Colonic mucosa (tissue), 4 donors: ENCODE results near the gene KCNK17. TPM values are rescaled to one million over a fixed set of nuclear protein-coding genes. Genes with fewer than 3 reads are reported as not detected.

ENCODE experiments used
- DNase-seq: peaks from one replicate; pipeline ENCODE4 v3.0.0-alpha.2; 2020
- H3K27ac ChIP-seq: fragments of 200-600 bp; one replicate; pipeline ENCODE4 v1.8.0; 2021
- H3K27me3 ChIP-seq: fragments of 200-600 bp; one replicate; pipeline ENCODE4 v1.8.0; 2021
- H3K36me3 ChIP-seq: fragments of 200-600 bp; one replicate; pipeline ENCODE4 v1.8.0; 2021
- H3K4me1 ChIP-seq: fragments of 200-600 bp; one replicate; pipeline ENCODE4 v1.8.0; 2021; ENCODE audit warnings: mild to moderate bottlenecking
- H3K4me3 ChIP-seq: fragments of 200-600 bp; one replicate; pipeline ENCODE4 v1.8.0; 2021
- H3K9ac ChIP-seq, 2 donors: one replicate each; pipeline ENCODE4 v1.7.0; 2013; ENCODE audit warnings: control low read depth in 2 of 2, low read depth in 2 of 2, low read length in 2 of 2
- H3K9me3 ChIP-seq: fragments of 200-600 bp; one replicate; pipeline ENCODE4 v1.8.0; 2021
- CTCF ChIP-seq: fragments of 200-600 bp; IDR thresholded peaks from one replicate; pipeline ENCODE4 v1.8.0; 2022; ENCODE audit warnings: antibody characterized with exemption, mild to moderate bottlenecking
- intact Hi-C: fragments of 100-400 bp; cut with DNase I; formaldehyde crosslinking; loops from one replicate; pipeline ENCODE4 v1.14.1; 2022
- total RNA-seq, 2 donors: library from RNA; stranded (reverse); fragmentation: NEBNext Ultra II Directional in 1 of 2; extraction: Animal tissue kit (Norgen Biotek cat#: 25700) in 1 of 2; gene quantifications; one replicate each; pipeline ENCODE4 v1.2.1, GENCODE V29; 2021
- donor health status: healthy.
- donor health status: DM: no; HTN: no; CAD: no.
- donor health status: DM: no; HTN: no; CAD: no.

The KCNK17 gene
- total RNA-seq, 2 donors from 2014 or later = not detected

DNA sequence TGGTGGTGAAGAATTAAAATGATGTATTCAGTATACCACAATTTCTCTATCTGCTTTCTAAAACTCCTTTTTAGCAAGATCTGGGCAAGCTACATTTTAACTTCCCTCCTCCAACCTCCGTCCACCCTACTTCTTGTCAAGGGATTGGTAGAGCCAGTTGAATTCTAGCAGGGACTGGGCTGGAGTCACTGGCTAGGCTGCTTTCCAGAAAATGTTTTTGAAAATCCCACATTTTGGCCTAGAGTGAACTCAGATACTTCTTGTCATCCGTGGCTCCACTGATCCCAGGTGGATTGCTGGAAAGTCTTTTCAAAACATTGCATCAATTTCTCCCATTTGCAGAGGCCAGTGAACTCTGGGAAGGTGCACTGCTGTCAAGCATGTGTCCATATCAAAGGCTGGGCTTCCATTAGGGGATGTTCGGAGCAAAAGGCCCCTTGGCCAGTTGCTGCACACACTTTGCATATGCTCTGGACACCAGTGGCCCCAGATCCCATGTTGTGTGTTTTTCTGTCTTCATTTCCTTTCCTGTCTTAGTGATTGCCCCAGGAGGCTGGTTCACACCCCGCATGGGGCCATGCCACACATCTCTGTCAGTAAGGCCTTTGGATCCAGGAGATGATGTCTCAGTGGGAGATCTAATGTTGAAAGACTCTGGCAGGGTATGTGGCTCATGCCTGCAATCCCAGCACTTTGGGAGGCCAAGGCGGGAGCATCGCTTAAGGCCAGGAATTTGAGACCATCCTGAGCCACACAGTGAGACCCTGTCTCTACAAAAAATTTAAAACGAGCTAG, 19.6 kb upstream of the KCNK17 start:
- intact Hi-C loops = no loop called here
- no peak overlapping the region for H3K9ac ChIP-seq

DNA sequence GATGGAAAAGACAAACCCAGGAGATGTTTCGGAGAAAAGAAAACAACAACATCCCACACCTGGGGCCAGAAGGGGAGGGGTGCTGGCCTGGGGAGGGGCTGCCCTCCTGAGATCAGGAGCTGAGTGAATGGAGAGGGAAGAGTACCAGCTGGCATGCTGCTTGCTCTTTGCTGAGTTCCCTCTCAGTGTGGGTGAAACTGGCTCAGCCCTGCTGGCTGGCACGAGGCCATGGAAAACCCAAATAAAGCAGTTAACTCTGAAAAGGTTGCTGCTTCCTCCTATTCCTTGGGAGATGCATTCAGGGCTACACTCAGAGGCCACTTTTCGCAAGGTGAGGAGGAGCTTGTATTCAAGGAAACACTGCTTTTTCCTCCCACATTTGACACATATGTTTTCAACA, 16.3 kb upstream of the KCNK17 start:
- H3K36me3 ChIP-seq = no peaks in the 10 kb centered on the region
- DNase-seq = no peak
- H3K27me3 ChIP-seq = no peaks in the 10 kb centered on the region
- no peak overlapping the region for H3K9ac ChIP-seq
- no peak for TF ChIP-seq CTCF
- intact Hi-C loops = no loop called here
- no peak overlapping the region for H3K4me3 ChIP-seq
- no peaks in the 10 kb centered on the region for H3K4me1 ChIP-seq
- H3K9me3 ChIP-seq = no peaks in the 10 kb centered on the region
- no peak overlapping the region for H3K27ac ChIP-seq

More for the DNA sequence above, 19.6 kb upstream of the KCNK17 start:
- TF ChIP-seq CTCF = no peak
- Histone ChIP-seq H3K9me3 (no peaks in the 10 kb centered on the region), H3K4me1 (no peaks in the 10 kb centered on the region), H3K36me3 (no peaks in the 10 kb centered on the region), H3K27ac (no peak overlapping the region), H3K27me3 (no peaks in the 10 kb centered on the region), H3K4me3 (no peak overlapping the region)
- DNase-seq = no peak

DNA sequence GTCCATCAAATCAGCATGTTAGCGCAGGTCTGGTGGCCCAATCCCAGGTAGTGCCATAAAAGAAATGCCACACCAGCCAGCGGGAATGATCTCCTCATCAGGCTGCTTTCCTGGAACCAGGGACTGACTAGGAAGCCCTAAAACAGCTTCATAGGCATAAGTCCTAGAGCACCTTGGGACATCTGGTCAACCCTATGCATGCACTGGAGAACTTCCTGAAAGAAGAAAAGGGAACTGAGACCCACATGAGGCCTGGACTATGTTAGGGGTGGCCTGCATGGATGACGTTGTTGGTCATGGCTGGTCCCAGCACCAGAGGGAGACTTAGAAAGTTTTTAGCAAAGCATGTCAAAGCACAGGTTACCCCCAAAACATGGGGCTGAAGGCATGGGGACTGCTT, 15.8 kb upstream of the KCNK17 start:
- no peaks in the 10 kb centered on the region for H3K27me3 ChIP-seq
- H3K9ac ChIP-seq = no peak overlapping the region
- no peaks in the 10 kb centered on the region for H3K36me3 ChIP-seq
- no peak overlapping the region for H3K4me3 ChIP-seq
- no peaks in the 10 kb centered on the region for H3K9me3 ChIP-seq
- DNase-seq = no peak
- intact Hi-C loops = no loop called here
- no peak for TF ChIP-seq CTCF
- no peaks in the 10 kb centered on the region for H3K4me1 ChIP-seq
- no peak overlapping the region for H3K27ac ChIP-seq

- H3K27me3 ChIP-seq = no peaks in the 10 kb centered on the region
- H3K9me3 ChIP-seq = no peaks in the 10 kb centered on the region
- DNase-seq = no peak
- no peak overlapping the region for H3K9ac ChIP-seq
- no peaks in the 10 kb centered on the region for H3K36me3 ChIP-seq
- no peaks in the 10 kb centered on the region for H3K4me1 ChIP-seq
- intact Hi-C loops = no loop called here
- no peak overlapping the region for H3K27ac ChIP-seq
- no peak overlapping the region for H3K4me3 ChIP-seq
- TF ChIP-seq CTCF = no peak
These were observed 13.8 kb upstream of the KCNK17 start for GRCh38 chr6:39328066-39328465.

DNA sequence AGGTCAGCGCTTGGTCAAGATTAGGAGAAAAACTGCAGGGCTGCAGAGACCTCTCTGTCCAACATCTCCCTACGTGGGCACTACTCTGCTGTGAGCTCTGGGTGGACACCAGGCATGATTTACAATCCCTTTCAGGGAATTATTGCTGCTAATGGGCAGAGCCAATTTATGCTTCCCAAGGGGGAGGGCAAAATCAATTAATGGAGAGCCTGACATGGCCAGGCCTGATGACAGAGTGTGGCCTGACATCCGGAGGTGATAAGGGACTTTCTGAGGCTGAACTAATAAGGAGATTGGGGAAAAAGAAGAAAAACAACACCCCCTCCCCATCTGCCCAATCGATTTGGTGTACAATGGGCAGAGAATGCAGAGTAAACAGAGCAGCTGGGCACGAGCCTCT, 13.3 kb upstream of the KCNK17 start:
- Histone ChIP-seq H3K4me1 (no peaks in the 10 kb centered on the region), H3K9me3 (no peaks in the 10 kb centered on the region), H3K36me3 (no peaks in the 10 kb centered on the region), H3K27me3 (no peaks in the 10 kb centered on the region), H3K27ac (no peak overlapping the region), H3K9ac (no peak overlapping the region), H3K4me3 (no peak overlapping the region)
- DNase-seq = no peak
- intact Hi-C loops = no loop called here
- TF ChIP-seq CTCF = no peak
